ENCODE results near the gene NCAM1. TPM values are rescaled to one million over a fixed set of nuclear protein-coding genes. Genes with fewer than 3 reads are reported as not detected.

The NCAM1 gene
- total and polyA plus RNA-seq, 2 donors (not counting 3 experiments of a cell fraction or from before 2014, with no cell fraction given) = 0.03 TPM; not detected in 1

DNA sequence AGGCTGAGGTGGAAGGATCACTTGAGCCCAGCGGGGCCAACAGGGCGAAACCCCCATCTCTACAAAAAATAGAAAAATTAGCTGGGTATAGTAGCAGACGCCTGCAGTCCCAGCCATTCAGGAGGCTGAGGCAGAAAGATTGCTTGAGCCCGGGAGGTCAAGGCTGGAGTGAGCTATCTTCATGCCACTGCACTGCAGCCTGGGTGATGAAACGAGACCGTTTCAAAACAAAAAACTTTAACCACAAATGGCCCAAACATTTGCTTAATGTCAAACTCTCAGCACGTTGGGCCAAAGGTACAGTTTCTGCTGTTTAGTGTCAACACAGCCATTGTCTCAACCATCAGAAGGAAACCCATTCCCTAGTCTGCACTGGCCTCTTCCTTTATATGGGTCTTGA, 284.0 kb downstream of the NCAM1 start:
- Histone ChIP-seq H3K4me2 (ENCODE audit: insufficient read depth, low read length) (no peak overlapping the region), H3K36me3 (ENCODE audit: control insufficient read depth in 2 of 2, extremely low read depth in 1 of 2, insufficient read depth in 2 of 2, low read length in 2 of 2) (no peaks in the 10 kb centered on the region), H3K9me1 (replicated peaks; ENCODE audit: control insufficient read depth, extremely low read depth, insufficient read depth, low read length) (no peaks in the 10 kb centered on the region), H3K4me3 (replicated peaks in 1 of 3; ENCODE audit: insufficient read depth in 1 of 3, low read depth in 1 of 3, low read length in 3 of 3) (no peak overlapping the region), H2AFZ (ENCODE audit: low read depth, low read length) (no peak overlapping the region), H4K20me1 (replicated peaks; ENCODE audit: control insufficient read depth, extremely low read depth, insufficient read depth, low read length) (no peaks in the 10 kb centered on the region), H3K9ac (replicated peaks; ENCODE audit: extremely low read depth, insufficient read depth, low read length) (no peak overlapping the region), H3K27me3 (ENCODE audit: control insufficient read depth in 2 of 2, insufficient read depth in 2 of 2, low read length in 2 of 2) (no peaks in the 10 kb centered on the region), H3K4me1 (ENCODE audit: control insufficient read depth, extremely low read depth, insufficient read depth, low read length) (no peaks in the 10 kb centered on the region), H3K79me2 (ENCODE audit: control insufficient read depth, insufficient read depth, low read length) (no peaks in the 10 kb centered on the region), H3K27ac (ENCODE audit: insufficient read depth, low read depth, low read length) (no peak overlapping the region), H3K9me3 (replicated peaks; ENCODE audit: control insufficient read depth, insufficient read depth, low read length) (no peaks in the 10 kb centered on the region)
- TF ChIP-seq, protein P1, sequence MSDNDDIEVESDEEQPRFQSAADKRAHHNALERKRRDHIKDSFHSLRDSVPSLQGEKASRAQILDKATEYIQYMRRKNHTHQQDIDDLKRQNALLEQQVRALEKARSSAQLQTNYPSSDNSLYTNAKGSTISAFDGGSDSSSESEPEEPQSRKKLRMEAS (IDR thresholded peaks at IDR 0.05; ENCODE audit: insufficient read depth, insufficient read length) = no peak
- TF ChIP-seq EZH2 (IDR thresholded peaks at IDR 0.05; ENCODE audit: borderline replicate concordance, low read depth, low read length, severe bottlenecking) (no peak), POLR2AphosphoS5 (IDR thresholded peaks at IDR 0.05; ENCODE audit: insufficient read depth, low read depth, low read length) (no peak), GATA2 (IDR thresholded peaks at IDR 0.05; ENCODE audit: insufficient read depth, insufficient read length, low read depth, low read length) (no peak), POLR2A (IDR thresholded peaks at IDR 0.05; ENCODE audit: low read depth, low read length) (no peak), FOS (IDR thresholded peaks at IDR 0.05; ENCODE audit: borderline replicate concordance, insufficient read depth, low read length) (no peak), JUN (IDR thresholded peaks at IDR 0.05; ENCODE audit: borderline replicate concordance, insufficient read depth, insufficient read length, low read depth) (no peak), MYC (IDR thresholded peaks at IDR 0.05; ENCODE audit: low read depth, low read length) (no peak)
- TF ChIP-seq, protein P2, sequence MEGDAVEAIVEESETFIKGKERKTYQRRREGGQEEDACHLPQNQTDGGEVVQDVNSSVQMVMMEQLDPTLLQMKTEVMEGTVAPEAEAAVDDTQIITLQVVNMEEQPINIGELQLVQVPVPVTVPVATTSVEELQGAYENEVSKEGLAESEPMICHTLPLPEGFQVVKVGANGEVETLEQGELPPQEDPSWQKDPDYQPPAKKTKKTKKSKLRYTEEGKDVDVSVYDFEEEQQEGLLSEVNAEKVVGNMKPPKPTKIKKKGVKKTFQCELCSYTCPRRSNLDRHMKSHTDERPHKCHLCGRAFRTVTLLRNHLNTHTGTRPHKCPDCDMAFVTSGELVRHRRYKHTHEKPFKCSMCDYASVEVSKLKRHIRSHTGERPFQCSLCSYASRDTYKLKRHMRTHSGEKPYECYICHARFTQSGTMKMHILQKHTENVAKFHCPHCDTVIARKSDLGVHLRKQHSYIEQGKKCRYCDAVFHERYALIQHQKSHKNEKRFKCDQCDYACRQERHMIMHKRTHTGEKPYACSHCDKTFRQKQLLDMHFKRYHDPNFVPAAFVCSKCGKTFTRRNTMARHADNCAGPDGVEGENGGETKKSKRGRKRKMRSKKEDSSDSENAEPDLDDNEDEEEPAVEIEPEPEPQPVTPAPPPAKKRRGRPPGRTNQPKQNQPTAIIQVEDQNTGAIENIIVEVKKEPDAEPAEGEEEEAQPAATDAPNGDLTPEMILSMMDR (IDR thresholded peaks at IDR 0.05; ENCODE audit: extremely low read depth in 1 of 2, insufficient read depth in 1 of 2, low read depth in 1 of 2, low read length in 2 of 2) = no peak
- ChIA-PET CTCF (no interaction called here), POLR2A (no interaction called here)
- intact Hi-C loops (cut with micrococcal nuclease) (no loop called here), dilution Hi-C loops (cut with MboI; ENCODE audit: extremely low pct_ligation_motif_present, low sequenced_read_pairs) (no loop called here)
- FAIRE-seq (no peak), DNase-seq (ENCODE audit: low read depth, low spot score) (no peak)
- BruUV-seq (replicated peaks) = no TSS peak

Measured in endothelial cell of umbilical vein (primary cell).